Activated CD8-positive, alpha-beta T cell treated with anti-CD3 and anti-CD28 coated beads for 36 hours (primary cell): ENCODE results near the gene RTP1. TPM values are rescaled to one million over a fixed set of nuclear protein-coding genes. Genes with fewer than 3 reads are reported as not detected.
"Not testable (repeated sequence)": the region's sequence is repeated elsewhere in the genome, so short reads cannot be mapped to it uniquely, and the experiment has no call there.

Experiments used
- ATAC-seq: fragments of 200-7000 bp; cut with Tn5 transposase; one replicate; pipeline ENCODE4 v1.10.0; 2021; ENCODE audit warnings: mild to moderate bottlenecking, moderate library complexity
- CTCF ChIA-PET: fragments of 350-600 bp; sonication (Branson Sonifier 250); formaldehyde crosslinking; loops from one replicate; lab custom pipeline; 2021; ENCODE audit warnings: antibody characterized with exemption; lab: Charles Lee
- POLR2A ChIA-PET: fragments of 350-600 bp; sonication (Branson Sonifier 250); formaldehyde crosslinking; loops from one replicate; lab custom pipeline; 2021; ENCODE audit warnings: antibody characterized with exemption; lab: Charles Lee
- DNase-seq: peaks from one replicate; pipeline ENCODE4 v3.0.0-alpha.2; 2020
- H3K27ac Mint-ChIP-seq: one replicate; pipeline ENCODE4 v1.8.0; 2021; ENCODE audit warnings: mild to moderate bottlenecking, mixed read lengths
- H3K27me3 Mint-ChIP-seq: one replicate; pipeline ENCODE4 v1.8.0; 2021; ENCODE audit warnings: mixed read lengths
- H3K36me3 Mint-ChIP-seq: one replicate; pipeline ENCODE4 v1.8.0; 2021; ENCODE audit warnings: low read depth, mixed read lengths
- H3K4me1 Mint-ChIP-seq: one replicate; pipeline ENCODE4 v1.8.0; 2021; ENCODE audit warnings: low read depth, mixed read lengths
- H3K4me3 Mint-ChIP-seq: one replicate; pipeline ENCODE4 v1.8.0; 2021; ENCODE audit warnings: mild to moderate bottlenecking, moderate library complexity, mixed read lengths
- H3K9me3 Mint-ChIP-seq: one replicate; pipeline ENCODE4 v1.8.0; 2021; ENCODE audit warnings: mixed read lengths
- intact Hi-C: fragments of 100-400 bp; cut with micrococcal nuclease; formaldehyde crosslinking; loops from one replicate; pipeline ENCODE4 v1.10.0; 2022
- total RNA-seq, 2 experiments: library from RNA; stranded (reverse); gene quantifications; one replicate each; pipeline ENCODE4 v1.2.3, GENCODE V29; 2021
- TF ChIP-seq, protein P1 (sequence below): fragments of 200-600 bp; IDR thresholded peaks from one replicate; pipeline ENCODE4 v1.8.0; 2022; ENCODE audit warnings: antibody characterized with exemption, mild to moderate bottlenecking

The RTP1 gene
- total RNA-seq, 2 experiments from 2014 or later = not detected

DNA sequence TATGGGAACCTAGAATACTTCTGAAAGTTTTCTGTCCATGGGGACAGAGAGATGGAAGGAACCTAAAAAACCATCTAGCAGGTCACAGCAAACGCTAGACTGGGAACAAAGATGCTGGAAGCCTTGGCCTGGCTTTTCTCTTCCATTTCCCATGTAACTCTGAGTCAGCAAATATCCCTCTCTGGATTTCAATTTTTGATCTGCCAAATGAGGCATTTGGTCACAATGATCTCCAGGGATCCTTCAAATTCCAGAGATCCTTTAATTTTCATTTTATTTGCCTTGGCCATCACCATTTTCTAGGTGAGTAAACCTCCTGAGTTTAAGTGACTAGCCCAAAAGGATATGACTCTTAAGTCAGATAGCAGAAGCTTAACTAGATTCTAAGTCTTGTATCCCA, 39.7 kb downstream of the RTP1 start:
- intact Hi-C loops = no loop called here
- Mint-ChIP-seq H3K4me1 (no peaks in the 10 kb centered on the region), H3K27me3 (no peaks in the 10 kb centered on the region), H3K9me3 (no peaks in the 10 kb centered on the region), H3K36me3 (no peaks in the 10 kb centered on the region), H3K4me3 (no peak overlapping the region), H3K27ac (no peak overlapping the region)
- ChIA-PET POLR2A (interaction anchor here (0.5 kb wide), 1 partner anchor 72 kb away, joined by 4 read pairs; no protein-coding TSS in a partner anchor), CTCF (no interaction called here)
- TF ChIP-seq, protein P1, sequence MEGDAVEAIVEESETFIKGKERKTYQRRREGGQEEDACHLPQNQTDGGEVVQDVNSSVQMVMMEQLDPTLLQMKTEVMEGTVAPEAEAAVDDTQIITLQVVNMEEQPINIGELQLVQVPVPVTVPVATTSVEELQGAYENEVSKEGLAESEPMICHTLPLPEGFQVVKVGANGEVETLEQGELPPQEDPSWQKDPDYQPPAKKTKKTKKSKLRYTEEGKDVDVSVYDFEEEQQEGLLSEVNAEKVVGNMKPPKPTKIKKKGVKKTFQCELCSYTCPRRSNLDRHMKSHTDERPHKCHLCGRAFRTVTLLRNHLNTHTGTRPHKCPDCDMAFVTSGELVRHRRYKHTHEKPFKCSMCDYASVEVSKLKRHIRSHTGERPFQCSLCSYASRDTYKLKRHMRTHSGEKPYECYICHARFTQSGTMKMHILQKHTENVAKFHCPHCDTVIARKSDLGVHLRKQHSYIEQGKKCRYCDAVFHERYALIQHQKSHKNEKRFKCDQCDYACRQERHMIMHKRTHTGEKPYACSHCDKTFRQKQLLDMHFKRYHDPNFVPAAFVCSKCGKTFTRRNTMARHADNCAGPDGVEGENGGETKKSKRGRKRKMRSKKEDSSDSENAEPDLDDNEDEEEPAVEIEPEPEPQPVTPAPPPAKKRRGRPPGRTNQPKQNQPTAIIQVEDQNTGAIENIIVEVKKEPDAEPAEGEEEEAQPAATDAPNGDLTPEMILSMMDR = no peak
- DNase-seq (no peak), ATAC-seq (no peak)

DNA sequence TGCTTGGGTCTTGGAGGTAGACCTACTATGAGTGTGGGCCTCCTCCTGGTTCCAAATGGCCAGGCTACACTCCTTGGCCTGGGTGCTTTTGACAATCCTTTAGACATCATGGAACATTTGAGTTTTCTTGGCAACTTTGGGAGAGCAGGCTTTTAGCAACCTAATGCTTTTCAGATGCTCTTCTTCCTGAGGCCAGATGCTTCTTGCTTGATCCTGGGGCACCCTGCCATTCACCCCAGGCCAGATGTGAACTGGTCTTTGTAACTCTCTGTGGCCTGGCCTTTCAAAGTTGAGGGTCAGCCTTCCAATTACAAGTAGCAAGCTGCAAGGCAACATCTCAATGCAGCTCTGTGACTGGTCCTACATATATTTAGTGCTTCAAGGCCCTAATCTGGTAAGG, 40.5 kb downstream of the RTP1 start:
- H3K4me1 Mint-ChIP-seq = no peaks in the 10 kb centered on the region
- TF ChIP-seq, protein P1 = no peak
- no peak for DNase-seq
- ChIA-PET CTCF (interaction anchor here (0.9 to 1.0 kb wide), 2 partner anchors 18 to 26 kb away, joined by 3 to 5 read pairs; no protein-coding TSS in a partner anchor), POLR2A (interaction anchor here (0.5 kb wide), 1 partner anchor 71 kb away, joined by 4 read pairs; no protein-coding TSS in a partner anchor)
- no peaks in the 10 kb centered on the region for H3K27me3 Mint-ChIP-seq
- no peak overlapping the region for H3K27ac Mint-ChIP-seq
- no peak for ATAC-seq
- intact Hi-C loops = no loop called here
- H3K36me3 Mint-ChIP-seq = no peaks in the 10 kb centered on the region
- H3K9me3 Mint-ChIP-seq = no peaks in the 10 kb centered on the region
- no peak overlapping the region for H3K4me3 Mint-ChIP-seq

DNA sequence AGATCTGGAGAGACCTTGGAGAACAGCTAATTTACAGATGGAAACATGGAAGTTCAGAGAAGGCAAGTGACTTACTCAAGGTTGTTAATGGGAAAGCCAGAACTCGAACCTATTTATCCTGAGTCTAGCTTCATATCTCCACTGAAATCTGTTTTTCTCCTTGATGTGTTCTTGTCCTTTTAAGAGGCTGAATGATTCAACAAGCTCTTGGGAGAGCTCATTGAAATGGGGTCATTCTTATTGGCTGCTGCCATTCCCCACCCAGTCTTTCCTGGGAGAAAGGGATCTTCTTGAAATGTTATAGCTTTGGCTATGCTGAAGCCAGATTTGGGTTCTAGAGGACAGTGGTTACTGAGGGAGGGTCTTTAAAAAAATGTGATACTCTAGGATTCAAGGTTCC, 41.0 kb downstream of the RTP1 start:
- no peaks in the 10 kb centered on the region for H3K36me3 Mint-ChIP-seq
- H3K4me3 Mint-ChIP-seq = no peak overlapping the region
- POLR2A ChIA-PET = no interaction called here
- H3K4me1 Mint-ChIP-seq = no peaks in the 10 kb centered on the region
- H3K27me3 Mint-ChIP-seq = no peaks in the 10 kb centered on the region
- DNase-seq = no peak
- H3K27ac Mint-ChIP-seq = no peak overlapping the region
- no peak for ATAC-seq
- CTCF ChIA-PET = interaction anchor here (0.9 to 1.1 kb wide), 3 partner anchors 18 to 378 kb away, joined by 3 to 5 read pairs (median 3); no protein-coding TSS in a partner anchor
- TF ChIP-seq, protein P1 = no peak
- H3K9me3 Mint-ChIP-seq = no peaks in the 10 kb centered on the region
- intact Hi-C loops = no loop called here

DNA sequence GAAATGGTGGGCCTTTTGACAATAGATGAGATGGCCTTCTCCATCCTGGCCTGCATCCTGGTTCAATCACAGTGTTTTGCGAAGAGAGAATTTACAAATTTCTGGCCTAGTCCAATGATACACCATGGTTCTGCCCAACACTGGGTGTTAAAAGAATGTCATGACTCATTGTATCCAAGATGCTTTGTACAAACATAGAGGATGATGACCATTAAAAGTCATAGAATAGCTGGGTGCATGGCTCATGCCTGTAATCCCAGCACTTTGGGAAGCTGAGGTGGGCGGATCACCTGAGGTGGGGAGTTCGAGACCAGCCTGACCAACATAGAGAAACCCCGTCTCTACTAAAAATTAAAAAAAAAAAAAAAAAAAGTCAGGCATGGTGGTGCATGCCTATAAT, 41.5 kb downstream of the RTP1 start:
- POLR2A ChIA-PET, H3K27me3 Mint-ChIP-seq, H3K36me3 Mint-ChIP-seq, intact Hi-C loops, ATAC-seq, H3K9me3 Mint-ChIP-seq, H3K4me1 Mint-ChIP-seq, H3K4me3 Mint-ChIP-seq, H3K27ac Mint-ChIP-seq, DNase-seq: not testable (repeated sequence)
- CTCF ChIA-PET = interaction anchor here (0.9 to 1.1 kb wide), 2 partner anchors 25 to 377 kb away, joined by 3 read pairs; no protein-coding TSS in a partner anchor

DNA sequence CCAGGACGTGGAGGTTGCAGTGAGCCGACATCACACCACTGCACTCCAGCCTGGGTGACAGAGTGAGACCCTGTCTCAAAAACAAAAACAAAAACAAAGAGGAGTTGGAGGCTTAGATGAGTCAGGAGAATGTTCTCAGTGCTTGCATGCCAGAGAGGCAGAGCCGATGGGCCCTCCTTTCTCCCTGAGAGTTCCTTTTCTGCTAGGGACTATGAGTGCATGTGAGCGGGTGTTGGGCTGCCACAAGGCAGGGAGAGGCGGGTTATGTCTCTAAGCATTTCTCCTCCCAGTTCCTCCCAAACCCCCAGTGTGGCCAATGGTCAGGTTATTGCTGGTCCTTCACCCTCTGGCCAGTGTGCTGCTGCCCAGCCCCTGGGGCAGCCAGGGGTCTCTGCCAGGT, 45.1 kb downstream of the RTP1 start:
- intact Hi-C loops = no loop called here
- ChIA-PET CTCF (interaction anchor here (1.1 kb wide), 1 partner anchor 78 kb away, joined by 3 read pairs; no protein-coding TSS in a partner anchor), POLR2A (no interaction called here)
- TF ChIP-seq, protein P1 = no peak
- Mint-ChIP-seq H3K4me1 (peaks cover 4% of the 10 kb centered on the region), H3K27ac (no peak overlapping the region), H3K27me3 (peaks cover 1% of the 10 kb centered on the region), H3K36me3 (no peaks in the 10 kb centered on the region), H3K9me3 (no peaks in the 10 kb centered on the region), H3K4me3 (no peak overlapping the region)
- ATAC-seq (no peak), DNase-seq (no peak)
